Activated CD4-positive, alpha-beta memory T cell treated with anti-CD3 and anti-CD28 coated beads, Interleukin-2, amount 10 ng/mL, durations not matched to agents 7 days and 5 days (primary cell): ENCODE data around the gene C3orf85. TPM values are rescaled to one million over a fixed set of nuclear protein-coding genes. Genes with fewer than 3 reads are reported as not detected.

Source experiments
- CTCF ChIA-PET: fragments of 350-600 bp; sonication (Branson Sonifier 250); formaldehyde crosslinking; loops from one replicate; lab custom pipeline; 2021; ENCODE audit warnings: antibody characterized with exemption, inconsistent platforms; lab: Charles Lee
- POLR2A ChIA-PET: fragments of 350-600 bp; sonication (Branson Sonifier 250); formaldehyde crosslinking; loops from one replicate; lab custom pipeline; 2021; ENCODE audit warnings: antibody characterized with exemption; lab: Charles Lee
- DNase-seq: peaks from one replicate; pipeline ENCODE4 v3.0.0-alpha.2; 2020
- H3K27ac Mint-ChIP-seq: one replicate; pipeline ENCODE4 v1.8.0; 2021; ENCODE audit warnings: mild to moderate bottlenecking, mixed read lengths
- H3K27me3 Mint-ChIP-seq: one replicate; pipeline ENCODE4 v1.8.0; 2021; ENCODE audit warnings: mixed read lengths
- H3K36me3 Mint-ChIP-seq: one replicate; pipeline ENCODE4 v1.8.0; 2021; ENCODE audit warnings: low read depth, mixed read lengths
- H3K4me1 Mint-ChIP-seq: one replicate; pipeline ENCODE4 v1.8.0; 2021; ENCODE audit warnings: mixed read lengths
- H3K4me3 Mint-ChIP-seq: one replicate; pipeline ENCODE4 v1.8.0; 2021; ENCODE audit warnings: mild to moderate bottlenecking, mixed read lengths
- H3K9me3 Mint-ChIP-seq: one replicate; pipeline ENCODE4 v1.8.0; 2021; ENCODE audit warnings: mixed read lengths
- total RNA-seq, 2 experiments: library from RNA; stranded (reverse); gene quantifications; one replicate each; pipeline ENCODE4 v1.2.3, GENCODE V29; 2021

C3orf85 gene
- total RNA-seq, 2 experiments from 2014 or later: not detected

DNA sequence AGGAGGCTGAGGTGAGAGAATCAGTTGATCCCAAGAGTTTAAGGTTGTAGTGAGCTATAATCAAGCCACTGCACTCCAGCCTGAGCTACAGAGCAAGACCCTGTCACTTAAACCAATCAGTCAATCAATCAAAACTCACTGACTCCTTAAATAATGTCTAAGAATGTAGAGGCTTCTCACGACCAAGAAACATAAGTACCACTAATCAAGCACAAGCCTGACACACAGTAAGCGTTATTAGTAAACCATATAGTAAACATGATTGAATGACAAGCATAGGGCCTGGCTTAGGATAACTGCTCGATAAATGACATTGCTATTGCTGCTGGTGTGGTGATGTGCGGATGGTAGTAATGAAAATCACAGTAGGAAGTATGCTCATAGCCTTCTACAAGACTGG lies 29.4 kb downstream of the C3orf85 start:
- CTCF ChIA-PET: no interaction called here
- no peak overlapping the region for H3K4me3 Mint-ChIP-seq

GRCh38 chr3:109171479-109171878 lies 35.0 kb downstream of the C3orf85 start:
- no peaks in the 10 kb centered on the region for H3K4me1 Mint-ChIP-seq
- H3K27me3 Mint-ChIP-seq: no peaks in the 10 kb centered on the region
- ChIA-PET CTCF (no interaction called here), POLR2A (no interaction called here)
- no peak for DNase-seq
- H3K36me3 Mint-ChIP-seq: no peaks in the 10 kb centered on the region
- no peaks in the 10 kb centered on the region for H3K9me3 Mint-ChIP-seq
- no peak overlapping the region for H3K27ac Mint-ChIP-seq
- no peak overlapping the region for H3K4me3 Mint-ChIP-seq

More for the DNA sequence above, 29.4 kb downstream of the C3orf85 start:
- H3K27me3 Mint-ChIP-seq: no peaks in the 10 kb centered on the region
- H3K36me3 Mint-ChIP-seq: no peaks in the 10 kb centered on the region
- DNase-seq: no peak
- POLR2A ChIA-PET: no interaction called here
- H3K9me3 Mint-ChIP-seq: peaks cover 3% of the 10 kb centered on the region
- no peaks in the 10 kb centered on the region for H3K4me1 Mint-ChIP-seq
- H3K27ac Mint-ChIP-seq: no peak overlapping the region

- no peak for DNase-seq
- ChIA-PET CTCF (no interaction called here), POLR2A (no interaction called here)
- Mint-ChIP-seq H3K27ac (no peak overlapping the region), H3K4me1 (no peaks in the 10 kb centered on the region), H3K27me3 (no peaks in the 10 kb centered on the region), H3K9me3 (no peaks in the 10 kb centered on the region), H3K36me3 (no peaks in the 10 kb centered on the region), H3K4me3 (no peak overlapping the region)
These were observed 38.9 kb downstream of the C3orf85 start for GRCh38 chr3:109175411-109175810.

DNA sequence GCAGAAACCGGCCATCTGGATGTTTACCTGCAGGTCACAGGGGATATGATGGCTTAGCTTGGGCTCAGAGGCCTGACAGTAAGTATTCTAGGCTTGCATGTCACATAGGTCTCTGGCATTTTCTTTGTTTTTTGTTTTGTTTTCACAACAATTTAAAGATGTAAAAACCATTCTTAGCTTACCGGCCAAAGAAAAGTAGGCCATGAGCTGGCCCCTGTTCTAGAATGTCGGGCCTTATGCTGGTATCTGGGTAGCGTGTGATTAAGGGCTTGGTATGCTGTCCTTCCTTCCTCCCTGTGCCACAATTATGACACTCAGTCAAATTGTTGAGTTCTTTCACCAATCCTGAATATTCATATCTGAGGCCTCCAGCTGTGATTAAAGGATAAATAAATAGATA lies 40.2 kb downstream of the C3orf85 start:
- H3K36me3 Mint-ChIP-seq: no peaks in the 10 kb centered on the region
- no peak overlapping the region for H3K4me3 Mint-ChIP-seq
- POLR2A ChIA-PET: no interaction called here
- no peaks in the 10 kb centered on the region for H3K4me1 Mint-ChIP-seq
- CTCF ChIA-PET: no interaction called here
- no peaks in the 10 kb centered on the region for H3K27me3 Mint-ChIP-seq
- H3K27ac Mint-ChIP-seq: no peak overlapping the region
- no peak for DNase-seq
- no peaks in the 10 kb centered on the region for H3K9me3 Mint-ChIP-seq

GRCh38 chr3:109177908-109178307 lies 41.4 kb downstream of the C3orf85 start:
- no peak for DNase-seq
- POLR2A ChIA-PET: no interaction called here
- no peaks in the 10 kb centered on the region for H3K36me3 Mint-ChIP-seq
- peaks cover 3% of the 10 kb centered on the region for H3K27me3 Mint-ChIP-seq
- H3K27ac Mint-ChIP-seq: no peak overlapping the region
- no peak overlapping the region for H3K4me3 Mint-ChIP-seq
- no peaks in the 10 kb centered on the region for H3K9me3 Mint-ChIP-seq
- CTCF ChIA-PET: no interaction called here
- H3K4me1 Mint-ChIP-seq: no peaks in the 10 kb centered on the region

DNA sequence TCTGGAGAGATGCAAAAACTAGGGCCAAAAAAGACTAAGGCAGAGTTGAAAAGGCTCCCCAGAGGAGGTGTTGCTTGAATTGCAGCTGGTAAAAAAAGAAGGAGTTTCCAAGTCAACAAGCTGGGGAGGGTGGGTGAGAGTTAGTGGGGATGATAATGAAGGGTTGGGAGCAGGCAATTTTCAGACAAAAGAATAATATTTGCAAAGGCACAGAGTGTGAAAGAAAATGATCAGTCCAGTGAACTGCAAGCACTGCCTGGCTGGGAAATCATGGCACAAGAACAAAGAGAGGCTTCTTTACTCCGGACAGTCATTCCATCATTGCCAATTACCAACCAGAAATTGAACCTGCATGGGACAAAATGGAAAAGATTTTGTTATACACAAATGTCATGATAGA lies 42.2 kb downstream of the C3orf85 start:
- ChIA-PET CTCF (no interaction called here), POLR2A (no interaction called here)
- no peaks in the 10 kb centered on the region for H3K4me1 Mint-ChIP-seq
- H3K27me3 Mint-ChIP-seq: peaks cover 3% of the 10 kb centered on the region
- H3K4me3 Mint-ChIP-seq: no peak overlapping the region
- DNase-seq: no peak
- no peak overlapping the region for H3K27ac Mint-ChIP-seq
- no peaks in the 10 kb centered on the region for H3K9me3 Mint-ChIP-seq
- no peaks in the 10 kb centered on the region for H3K36me3 Mint-ChIP-seq

DNA sequence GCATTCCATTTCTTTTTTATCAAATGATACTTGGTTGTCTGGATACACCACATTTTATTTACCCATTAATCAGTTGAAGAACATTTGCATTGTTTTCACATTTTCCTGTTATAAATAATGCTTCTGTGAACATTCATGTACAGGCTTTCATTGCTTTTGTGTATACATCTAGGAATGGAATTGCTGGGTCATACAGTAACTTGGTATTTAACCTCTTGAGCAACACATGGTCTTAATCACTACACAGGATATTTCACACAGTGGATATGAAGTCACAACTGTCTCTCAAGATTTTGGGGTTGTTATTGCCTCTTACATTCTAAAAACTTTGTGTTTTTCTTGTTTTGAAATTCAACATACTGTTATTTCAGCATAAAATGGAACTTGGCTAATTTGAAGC lies 48.2 kb downstream of the C3orf85 start:
- POLR2A ChIA-PET: no interaction called here
- DNase-seq: no peak
- Mint-ChIP-seq H3K9me3 (no peaks in the 10 kb centered on the region), H3K4me1 (no peaks in the 10 kb centered on the region), H3K4me3 (no peak overlapping the region), H3K27ac (no peak overlapping the region), H3K27me3 (peaks cover 3% of the 10 kb centered on the region), H3K36me3 (no peaks in the 10 kb centered on the region)
- CTCF ChIA-PET: no interaction called here

- DNase-seq: no peak
- POLR2A ChIA-PET: no interaction called here
- no peaks in the 10 kb centered on the region for H3K4me1 Mint-ChIP-seq
- CTCF ChIA-PET: no interaction called here
- no peaks in the 10 kb centered on the region for H3K9me3 Mint-ChIP-seq
- peaks cover 3% of the 10 kb centered on the region for H3K27me3 Mint-ChIP-seq
- no peaks in the 10 kb centered on the region for H3K36me3 Mint-ChIP-seq
- H3K27ac Mint-ChIP-seq: no peak overlapping the region
- H3K4me3 Mint-ChIP-seq: no peak overlapping the region
These were observed 50.9 kb downstream of the C3orf85 start for GRCh38 chr3:109187390-109187789.

DNA sequence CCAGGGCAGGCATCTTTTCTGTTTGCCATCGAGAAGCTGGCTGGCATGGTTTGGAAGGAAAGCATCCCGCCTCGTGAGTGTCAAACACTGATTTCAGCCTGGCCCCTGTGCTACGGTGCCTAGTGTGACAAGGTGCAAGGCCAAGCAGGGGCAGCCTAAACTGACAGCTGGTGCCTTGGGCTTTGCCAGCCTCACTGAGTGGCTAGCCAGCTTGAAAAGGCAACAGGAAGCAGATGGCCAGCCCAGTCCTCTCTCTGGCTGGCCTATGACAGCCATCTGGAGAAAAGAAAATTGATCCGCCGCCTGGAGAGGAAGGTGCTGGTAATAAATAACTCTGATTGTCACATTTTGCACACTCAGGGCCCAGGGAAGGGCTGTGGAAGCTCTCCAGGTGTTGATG lies 52.2 kb downstream of the C3orf85 start:
- Mint-ChIP-seq H3K4me3 (no peak overlapping the region), H3K27ac (no peak overlapping the region), H3K36me3 (no peaks in the 10 kb centered on the region), H3K27me3 (no peaks in the 10 kb centered on the region), H3K4me1 (no peaks in the 10 kb centered on the region), H3K9me3 (no peaks in the 10 kb centered on the region)
- CTCF ChIA-PET: interaction anchor here (0.6 kb wide), 1 partner anchor 78 kb away, joined by 3 read pairs; no protein-coding TSS in a partner anchor
- DNase-seq: no peak
- POLR2A ChIA-PET: no interaction called here

GRCh38 chr3:109191421-109191820 lies 54.9 kb downstream of the C3orf85 start:
- H3K4me1 Mint-ChIP-seq: no peaks in the 10 kb centered on the region
- ChIA-PET POLR2A (no interaction called here), CTCF (interaction anchor here (0.6 kb wide), 1 partner anchor 167 kb away, joined by 7 read pairs; no protein-coding TSS in a partner anchor)
- H3K27me3 Mint-ChIP-seq: no peaks in the 10 kb centered on the region
- no peaks in the 10 kb centered on the region for H3K36me3 Mint-ChIP-seq
- no peak overlapping the region for H3K4me3 Mint-ChIP-seq
- H3K9me3 Mint-ChIP-seq: no peaks in the 10 kb centered on the region
- no peak overlapping the region for H3K27ac Mint-ChIP-seq
- no peak for DNase-seq

DNA sequence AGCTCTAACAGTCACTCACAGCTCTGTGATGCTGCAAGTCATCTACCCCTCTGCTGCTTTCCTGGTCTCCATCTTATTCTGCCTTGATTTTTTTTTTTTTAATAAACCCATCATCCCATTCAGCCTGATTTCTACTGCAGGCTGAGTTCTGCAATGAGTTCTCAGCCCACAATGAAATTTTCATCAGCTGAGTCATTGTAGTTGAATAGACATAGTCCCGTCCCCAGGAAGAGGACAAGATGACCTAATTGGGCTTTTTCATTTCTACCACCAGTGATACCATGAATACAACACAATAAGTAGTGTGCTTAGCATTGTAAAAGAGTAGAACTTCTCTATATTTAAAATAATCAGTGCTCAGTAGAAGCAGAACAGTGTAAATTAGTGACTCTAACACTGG lies 59.3 kb downstream of the C3orf85 start:
- Mint-ChIP-seq H3K27ac (no peak overlapping the region), H3K36me3 (no peaks in the 10 kb centered on the region), H3K4me3 (no peak overlapping the region), H3K4me1 (no peaks in the 10 kb centered on the region), H3K9me3 (peaks cover 7% of the 10 kb centered on the region), H3K27me3 (no peaks in the 10 kb centered on the region)
- CTCF ChIA-PET: interaction anchor here (0.6 to 0.8 kb wide), 2 partner anchors 59 to 113 kb away, joined by 3 read pairs; no protein-coding TSS in a partner anchor
- POLR2A ChIA-PET: no interaction called here
- no peak for DNase-seq

Other genes with a start within 250 kb of the C3orf85 start
- gene GUCA1C, start 182.8 kb upstream of the C3orf85 start, total RNA-seq: not detected
- not detected for gene MORC1, start 18.6 kb upstream of the C3orf85 start, total RNA-seq
- gene DPPA2, start 179.8 kb downstream of the C3orf85 start, total RNA-seq: not detected
- not detected for gene DPPA4, start 200.8 kb downstream of the C3orf85 start, total RNA-seq